Measurements from ENCODE around the gene PRDX2. TPM values are rescaled to one million over a fixed set of nuclear protein-coding genes. Genes with fewer than 3 reads are reported as not detected.

The PRDX2 gene
- polyA plus RNA-seq, 1 donor from 2014 or later = 882 TPM

- Histone ChIP-seq H2AFZ (ENCODE audit: low read depth, low read length) (no peak overlapping the region), H3K79me2 (replicated peaks; ENCODE audit: insufficient read depth, low read length) (peaks cover 19% of the 10 kb centered on the region), H3K27me3 (ENCODE audit: insufficient read depth, low read depth, low read length) (peaks cover 40% of the 10 kb centered on the region), H3K9me2 (ENCODE audit: insufficient read depth, low read length) (no peaks in the 10 kb centered on the region), H3K9me3 (ENCODE audit: low read length) (no peaks in the 10 kb centered on the region), H3K4me2 (ENCODE audit: low read length) (no peak overlapping the region), H3K9ac (ENCODE audit: low read length) (no peak overlapping the region), H3K4me3 (ENCODE audit: low read length) (no peak overlapping the region), H4K20me1 (ENCODE audit: insufficient read depth) (peaks cover 1% of the 10 kb centered on the region), H3K27ac (ENCODE audit: low read length) (no peak overlapping the region), H3K36me3 (ENCODE audit: insufficient read depth, low read length) (no peaks in the 10 kb centered on the region), H3F3A (ENCODE audit: insufficient read depth, low read length, poor library complexity, severe bottlenecking) (no peaks in the 10 kb centered on the region)
- TF ChIP-seq EZH2 (IDR thresholded peaks at IDR 0.05; ENCODE audit: borderline replicate concordance, insufficient read depth, low read length, poor library complexity, severe bottlenecking) (no peak), SMC3 (conservative IDR thresholded peaks at IDR 0.05; ENCODE audit: poor library complexity) (no peak), RAD21 (conservative IDR thresholded peaks at IDR 0.05) (no peak), POLR2AphosphoS5 (IDR thresholded peaks at IDR 0.05) (no peak), MXI1 (conservative IDR thresholded peaks at IDR 0.05; ENCODE audit: poor library complexity, severe bottlenecking) (no peak), TAF1 (IDR thresholded peaks at IDR 0.05; ENCODE audit: low read depth) (no peak), EP300 (conservative IDR thresholded peaks at IDR 0.05; ENCODE audit: poor library complexity, severe bottlenecking) (no peak), CTCF (IDR thresholded peaks at IDR 0.05; ENCODE audit: poor library complexity, severe bottlenecking) (no peak), REST (IDR thresholded peaks at IDR 0.05; ENCODE audit: borderline replicate concordance) (no peak)
Observed at GRCh38 chr19:12836529-12836863, 34.9 kb upstream of the PRDX2 start.

GRCh38 chr19:12834976-12835757, 33.6 kb upstream of the PRDX2 start:
- H3K4me2 ChIP-seq (ENCODE audit: low read length) = no peak overlapping the region
- no peaks in the 10 kb centered on the region for H3F3A ChIP-seq (ENCODE audit: insufficient read depth, low read length, poor library complexity, severe bottlenecking)
- peak overlapping the region; percentile 79 for H3K4me3 ChIP-seq (ENCODE audit: low read length)
- TF ChIP-seq EZH2 (IDR thresholded peaks at IDR 0.05; ENCODE audit: borderline replicate concordance, insufficient read depth, low read length, poor library complexity, severe bottlenecking) = no peak
- H3K9me3 ChIP-seq (ENCODE audit: low read length) = no peaks in the 10 kb centered on the region
- peaks cover 6% of the 10 kb centered on the region for H3K79me2 ChIP-seq (replicated peaks; ENCODE audit: insufficient read depth, low read length)
- H3K36me3 ChIP-seq (ENCODE audit: insufficient read depth, low read length) = no peaks in the 10 kb centered on the region
- no peaks in the 10 kb centered on the region for H3K9me2 ChIP-seq (ENCODE audit: insufficient read depth, low read length)
- H3K27me3 ChIP-seq (ENCODE audit: insufficient read depth, low read depth, low read length) = peaks cover 53% of the 10 kb centered on the region
- H4K20me1 ChIP-seq (ENCODE audit: insufficient read depth) = no peaks in the 10 kb centered on the region
- no peak overlapping the region for H2AFZ ChIP-seq (ENCODE audit: low read depth, low read length)
- no peak overlapping the region for H3K27ac ChIP-seq (ENCODE audit: low read length)
- H3K9ac ChIP-seq (ENCODE audit: low read length) = no peak overlapping the region
